Lower leg skin (tissue), 3 donors: ENCODE data around the gene STING1.

Experiments
- CTCF ChIP-seq, 3 donors: fragments of 450-650 bp; IDR thresholded peaks; one replicate each; pipeline ENCODE4 v1.5.1; 2016; ENCODE audit warnings: antibody characterized with exemption in 3 of 3, mild to moderate bottlenecking in 3 of 3, moderate library complexity in 2 of 3
- POLR2A ChIP-seq, 2 donors: fragments of 450-650 bp; IDR thresholded peaks; one replicate each; pipeline ENCODE4 v1.6.1; 2016 to 2017; ENCODE audit warnings: antibody characterized with exemption in 2 of 2, mild to moderate bottlenecking in 1 of 2, moderate library complexity in 1 of 2

- TF ChIP-seq CTCF (IDR thresholded peaks at IDR 0.05) (no peak), POLR2A (IDR thresholded peaks at IDR 0.05) (no peak)
Measured at GRCh38 chr5:139524940-139525585, 42.5 kb upstream of the STING1 start.
